ENCODE measurements around the gene FECH.

- no peak for TF ChIP-seq CTCF (optimal IDR thresholded peaks at IDR 0.05 in 1 of 3, IDR thresholded peaks at IDR 0.05 in 1 of 3, conservative IDR thresholded peaks at IDR 0.05 in 1 of 3; ENCODE audit: extremely low read depth in 1 of 3, insufficient read depth in 2 of 3, low read length in 3 of 3)
- TF ChIP-seq EZH2 (IDR thresholded peaks at IDR 0.05; ENCODE audit: low read length) = no peak
These were observed 39.2 kb downstream of the FECH start for GRCh38 chr18:57547260-57547659.
